Thyroid gland (tissue), 4 donors: ENCODE measurements around the gene INTU. TPM values are rescaled to one million over a fixed set of nuclear protein-coding genes. Genes with fewer than 3 reads are reported as not detected.
"Not testable (repeated sequence)": the region's sequence is repeated elsewhere in the genome, so short reads cannot be mapped to it uniquely, and the experiment has no call there.

ENCODE experiments used
- DNase-seq, 2 donors: peaks; one replicate each; pipeline ENCODE4 v3.0.0-alpha.2; 2019
- H3K27ac ChIP-seq, 3 donors: fragments of 200-600 bp; sonication (generic); 1 replicate in 2 of 3; 2 replicates in 1 of 3; pipeline ENCODE4 v1.5.1; 2016 to 2019; ENCODE audit warnings: mild to moderate bottlenecking in 1 of 3, moderate library complexity in 1 of 3
- H3K27me3 ChIP-seq: fragments of 200-600 bp; sonication (generic); one replicate; pipeline ENCODE4 v1.5.1; 2019
- H3K36me3 ChIP-seq, 2 donors: fragments of 200-600 bp; sonication (generic); one replicate each; pipeline ENCODE4 v1.5.1; 2016 to 2019
- H3K4me1 ChIP-seq, 2 donors: fragments of 200-600 bp; sonication (generic); one replicate each; pipeline ENCODE4 v1.5.1; 2017 to 2019
- H3K4me3 ChIP-seq, 3 donors: fragments of 200-600 bp; sonication (generic); replicated peaks in 1 of 3; 1 replicate in 2 of 3; 2 replicates in 1 of 3; pipeline ENCODE4 v1.5.1; 2016; ENCODE audit warnings: mild to moderate bottlenecking in 1 of 3
- H3K9me3 ChIP-seq: fragments of 200-600 bp; sonication (generic); one replicate; pipeline ENCODE4 v1.5.1; 2017
- POLR2A ChIP-seq, 2 donors: fragments of 450-650 bp; IDR thresholded peaks; one replicate each; pipeline ENCODE4 v1.6.1; 2017; ENCODE audit warnings: antibody characterized with exemption in 2 of 2, mild to moderate bottlenecking in 2 of 2, moderate library complexity in 1 of 2
- WGBS, 2 donors: methylation state at CpG; one replicate each; pipeline ENCODE4 v1.1.5; 2017; 5-methylcytosine and 5-hydroxymethylcytosine counted together
- intact Hi-C: fragments of 100-400 bp; cut with DNase I; formaldehyde crosslinking; loops from one replicate; pipeline ENCODE4 v1.15.1; 2023
- total RNA-seq, 4 donors: library from RNA; depleted of rRNA; stranded (reverse); fragments of >200 nt; gene quantifications; one replicate each; pipeline ENCODE4 v1.2.3, GENCODE V29; 2016
- TF ChIP-seq, protein P1 (sequence below), 6 experiments: fragments of 200-600 bp in 3 of 6; fragments of 450-650 bp in 3 of 6; sonication (generic) in 3 of 6; IDR thresholded peaks; one replicate each; pipeline ENCODE4 v1.5.1; 2016 to 2019; ENCODE audit warnings: antibody characterized with exemption in 6 of 6, mild to moderate bottlenecking in 2 of 6, inconsistent platforms in 1 of 6, moderate library complexity in 1 of 6

The INTU gene
- 10 to 100 TPM; 11.4 to 23.0 (median 12.8) TPM for total RNA-seq

DNA sequence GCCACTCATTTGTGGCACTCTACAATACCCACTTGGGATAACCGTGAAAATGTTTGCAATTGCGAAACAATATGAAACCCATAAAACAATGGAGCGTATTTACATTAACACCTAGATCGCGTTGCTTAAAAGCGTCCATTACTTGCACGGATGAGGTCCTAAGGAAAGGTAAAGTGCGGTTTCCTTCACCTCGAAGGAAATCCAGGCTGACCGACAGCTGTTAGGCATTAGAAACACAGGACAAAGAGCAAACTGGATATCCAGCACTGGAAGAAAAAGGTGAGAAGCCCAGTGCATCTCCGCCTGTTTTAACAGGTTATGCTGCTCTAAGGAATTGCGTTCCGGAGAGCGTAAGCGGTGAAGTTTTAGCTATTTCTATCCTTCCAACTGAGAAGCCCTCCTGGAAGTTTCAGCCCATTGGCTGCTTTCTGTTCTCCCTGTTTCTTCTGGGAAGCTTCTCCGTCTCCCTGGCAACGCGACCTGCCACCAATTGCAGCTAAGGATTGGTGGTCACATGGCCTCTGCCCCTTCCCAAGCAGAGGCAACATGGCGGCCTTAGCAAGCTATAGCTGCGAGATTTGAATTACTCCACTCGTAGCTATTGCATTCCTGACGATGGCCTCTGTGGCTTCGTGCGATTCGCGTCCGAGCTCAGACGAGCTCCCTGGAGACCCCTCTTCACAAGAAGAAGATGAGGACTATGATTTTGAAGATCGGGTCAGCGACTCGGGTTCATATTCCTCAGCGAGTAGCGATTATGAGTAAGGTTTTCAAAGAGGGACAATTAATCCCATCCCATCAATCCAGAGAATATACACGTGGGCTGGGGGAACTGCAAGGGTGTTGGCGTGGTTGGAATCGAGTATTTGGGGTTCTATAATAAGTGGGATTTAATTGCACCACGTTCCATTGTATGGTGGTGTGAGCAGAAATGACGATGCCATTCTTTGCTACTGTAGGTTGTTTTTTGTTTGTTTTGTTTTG, at the start of gene INTU:
INTU (plus strand) TSS at position 538 of the 984 bp plus-strand sequence; CDS start at position 616, 78 bp downstream.
- peak within 1 kb of the TSS; percentile 45 to 51 (median 48) for H3K4me3 ChIP-seq
- no peaks in the 10 kb centered on the region for H3K9me3 ChIP-seq
- TF ChIP-seq, protein P1, sequence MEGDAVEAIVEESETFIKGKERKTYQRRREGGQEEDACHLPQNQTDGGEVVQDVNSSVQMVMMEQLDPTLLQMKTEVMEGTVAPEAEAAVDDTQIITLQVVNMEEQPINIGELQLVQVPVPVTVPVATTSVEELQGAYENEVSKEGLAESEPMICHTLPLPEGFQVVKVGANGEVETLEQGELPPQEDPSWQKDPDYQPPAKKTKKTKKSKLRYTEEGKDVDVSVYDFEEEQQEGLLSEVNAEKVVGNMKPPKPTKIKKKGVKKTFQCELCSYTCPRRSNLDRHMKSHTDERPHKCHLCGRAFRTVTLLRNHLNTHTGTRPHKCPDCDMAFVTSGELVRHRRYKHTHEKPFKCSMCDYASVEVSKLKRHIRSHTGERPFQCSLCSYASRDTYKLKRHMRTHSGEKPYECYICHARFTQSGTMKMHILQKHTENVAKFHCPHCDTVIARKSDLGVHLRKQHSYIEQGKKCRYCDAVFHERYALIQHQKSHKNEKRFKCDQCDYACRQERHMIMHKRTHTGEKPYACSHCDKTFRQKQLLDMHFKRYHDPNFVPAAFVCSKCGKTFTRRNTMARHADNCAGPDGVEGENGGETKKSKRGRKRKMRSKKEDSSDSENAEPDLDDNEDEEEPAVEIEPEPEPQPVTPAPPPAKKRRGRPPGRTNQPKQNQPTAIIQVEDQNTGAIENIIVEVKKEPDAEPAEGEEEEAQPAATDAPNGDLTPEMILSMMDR (IDR thresholded peaks at IDR 0.05): no peak
- peak in 1 of 2 donors; percentile 41 for TF ChIP-seq POLR2A (IDR thresholded peaks at IDR 0.05)
- WGBS, 2 donors: 1% methylated on average over 38 of the region's 38 CpGs
- no peaks in the 10 kb centered on the region for H3K36me3 ChIP-seq
- H3K4me1 ChIP-seq: peaks cover 0 to 3% of the 10 kb centered on the region in 2 donors
- peak; percentile 96 to 97 for DNase-seq
- H3K27ac ChIP-seq: peak within 1 kb of the TSS in 1 of 3 donors; percentile 66
- H3K27me3 ChIP-seq: no peaks in the 10 kb centered on the region
- intact Hi-C loops: no loop called here

DNA sequence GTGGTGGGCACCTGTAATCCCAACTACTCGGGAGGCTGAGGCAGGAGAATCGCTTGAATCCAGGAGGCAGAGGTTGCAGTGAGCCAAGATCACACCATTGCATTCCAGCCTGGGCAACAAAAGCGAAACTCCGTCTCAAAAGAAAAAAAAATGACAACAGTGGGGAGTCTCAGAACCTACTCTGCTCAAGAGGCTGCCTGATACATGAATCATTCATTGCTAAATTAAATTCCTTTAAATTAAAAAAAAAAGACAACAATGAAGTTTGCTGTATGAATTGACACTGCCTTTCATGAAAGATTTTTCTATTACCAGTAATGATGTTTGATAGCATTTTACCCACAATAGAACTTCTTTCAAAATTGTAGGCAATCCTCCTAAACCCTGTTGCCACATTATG, 46.3 kb upstream of the INTU start:
- H3K9me3 ChIP-seq, DNase-seq, H3K27ac ChIP-seq, H3K36me3 ChIP-seq, H3K27me3 ChIP-seq, H3K4me3 ChIP-seq, intact Hi-C loops, H3K4me1 ChIP-seq: not testable (repeated sequence)
- WGBS, 2 donors: 86 to 87% methylated on average over 4 of the region's 4 CpGs

DNA sequence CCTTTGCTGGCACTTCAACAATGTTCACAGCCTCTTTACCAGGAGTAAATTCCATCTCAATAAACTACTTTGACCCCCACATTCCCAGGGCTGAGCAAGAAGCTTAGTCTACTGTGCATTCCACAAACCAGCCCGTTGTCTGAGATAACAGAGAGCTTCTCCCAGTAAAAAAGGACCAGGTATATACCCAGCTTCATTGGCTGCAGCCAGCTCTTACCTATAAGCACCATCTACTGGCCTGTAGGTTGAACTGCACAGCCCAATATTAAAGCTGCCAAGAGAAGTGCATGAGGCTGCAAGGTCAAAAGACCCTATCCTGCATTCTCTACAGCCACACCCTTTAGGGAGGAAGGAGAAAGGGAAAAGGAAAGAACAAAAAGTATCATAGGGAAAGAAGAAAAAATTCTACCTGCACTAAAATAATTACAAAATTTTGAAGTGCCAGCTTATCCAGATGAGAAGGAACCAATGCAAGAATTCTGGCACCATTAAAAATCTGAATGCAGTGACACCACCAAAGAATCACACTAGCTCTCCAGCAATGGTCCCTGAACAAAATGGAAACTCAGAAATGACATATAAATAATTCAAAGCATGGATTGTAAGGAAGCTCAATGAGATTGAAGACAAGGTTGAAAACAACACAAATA, 45.7 kb upstream of the INTU start:
- 0 to 6% methylated on average over 1 of the region's 1 CpG for WGBS, 2 donors

DNA sequence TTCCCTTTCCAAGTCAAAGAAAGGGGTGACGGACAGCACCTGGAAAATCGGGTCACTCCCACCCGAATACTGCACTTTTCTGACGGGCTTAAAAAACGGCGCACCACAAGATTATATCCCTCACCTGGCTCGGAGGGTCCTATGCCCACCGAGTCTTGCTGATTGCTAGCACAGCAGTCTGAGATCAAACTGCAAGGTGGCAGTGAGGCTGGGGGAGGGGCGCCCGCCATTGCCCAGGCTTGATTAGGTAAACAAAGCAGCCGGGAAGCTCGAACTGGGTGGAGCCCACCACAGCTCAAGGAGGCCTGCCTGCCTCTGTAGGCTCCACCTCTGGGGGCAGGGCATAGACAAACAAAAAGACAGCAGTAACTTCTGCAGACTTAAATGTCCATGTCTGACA, 43.6 kb upstream of the INTU start:
- DNase-seq, H3K27me3 ChIP-seq, H3K4me1 ChIP-seq, H3K9me3 ChIP-seq, H3K36me3 ChIP-seq, H3K27ac ChIP-seq, H3K4me3 ChIP-seq, intact Hi-C loops: not testable (repeated sequence)
- 75 to 98% methylated on average over 7 to 12 of the region's 12 CpGs for WGBS, 2 donors

More for the DNA sequence above, 45.7 kb upstream of the INTU start:
- H3K4me1 ChIP-seq: no peaks in the 10 kb centered on the region
- intact Hi-C loops: no loop called here
- H3K36me3 ChIP-seq: no peaks in the 10 kb centered on the region
- no peaks in the 10 kb centered on the region for H3K27me3 ChIP-seq
- no peaks in the 10 kb centered on the region for H3K9me3 ChIP-seq
- H3K4me3 ChIP-seq: no peak overlapping the region
- TF ChIP-seq POLR2A (IDR thresholded peaks at IDR 0.05): no peak
- TF ChIP-seq, protein P1 (IDR thresholded peaks at IDR 0.05): peak in 5 of 6 experiments; percentile 26 to 78 (median 56)
- H3K27ac ChIP-seq: no peak overlapping the region
- DNase-seq: peak; percentile 8 to 23

DNA sequence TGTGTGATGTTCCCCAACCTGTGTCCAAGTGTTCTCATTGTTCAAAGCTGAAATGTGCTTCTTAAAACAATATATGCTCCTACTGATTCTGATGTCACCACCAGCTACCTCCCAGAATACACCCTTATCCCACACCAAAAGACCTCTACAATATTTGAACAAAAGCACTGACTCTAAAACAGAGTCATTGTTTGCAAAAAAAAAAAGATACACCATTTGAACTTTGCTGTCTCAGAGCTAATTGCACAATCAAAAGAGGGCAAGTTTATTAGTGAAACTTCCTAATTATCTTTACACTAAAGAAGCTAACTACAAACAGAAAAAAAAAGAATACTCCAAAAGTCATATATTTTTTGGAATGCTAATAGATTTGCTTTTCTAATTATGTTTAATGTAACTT, 34.1 kb upstream of the INTU start:
- Histone ChIP-seq H3K27me3 (no peaks in the 10 kb centered on the region), H3K36me3 (no peaks in the 10 kb centered on the region), H3K4me3 (no peak overlapping the region), H3K27ac (no peak overlapping the region), H3K4me1 (no peaks in the 10 kb centered on the region), H3K9me3 (no peaks in the 10 kb centered on the region)
- DNase-seq: no peak
- intact Hi-C loops: no loop called here
- TF ChIP-seq POLR2A (IDR thresholded peaks at IDR 0.05): no peak
- TF ChIP-seq, protein P1 (IDR thresholded peaks at IDR 0.05): no peak

DNA sequence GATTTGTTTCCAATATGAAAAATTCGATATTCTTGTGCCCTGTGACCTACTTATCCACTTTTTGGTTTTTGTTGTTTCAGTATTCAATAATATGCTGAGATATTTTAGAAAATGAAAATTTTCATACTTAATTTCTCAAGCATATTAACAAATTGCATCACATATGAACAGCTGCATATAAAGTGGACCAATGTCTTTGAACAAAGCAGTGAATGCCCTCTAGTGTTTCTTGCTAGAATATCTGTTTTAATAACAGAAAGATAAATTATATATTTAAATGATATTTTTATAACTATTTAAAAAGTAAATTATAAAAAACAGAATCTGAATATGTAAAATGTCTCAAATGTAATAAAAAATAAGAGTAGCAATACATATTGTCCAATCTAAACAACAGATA, 31.7 kb upstream of the INTU start:
- WGBS, 2 donors: 89 to 93% methylated on average over 1 of the region's 1 CpG
- H3K4me1 ChIP-seq: no peaks in the 10 kb centered on the region
- H3K36me3 ChIP-seq: no peaks in the 10 kb centered on the region
- H3K27me3 ChIP-seq: no peaks in the 10 kb centered on the region
- intact Hi-C loops: no loop called here
- H3K4me3 ChIP-seq: no peak overlapping the region
- TF ChIP-seq POLR2A (IDR thresholded peaks at IDR 0.05): no peak
- TF ChIP-seq, protein P1 (IDR thresholded peaks at IDR 0.05): peak in 1 of 6 experiments; percentile 18
- DNase-seq: no peak
- no peak overlapping the region for H3K27ac ChIP-seq
- H3K9me3 ChIP-seq: no peaks in the 10 kb centered on the region
